Neural cell (in vitro differentiated cells): Measurements from ENCODE around the gene PRR5L. TPM values are rescaled to one million over a fixed set of nuclear protein-coding genes. Genes with fewer than 3 reads are reported as not detected.

Experiments
- H2AFZ ChIP-seq: fragments of 200-600, 300-800 bp; sonication (generic), shearing (Covaris generic); 2 replicates; pipeline ENCODE4 v1.6.0; 2014; ENCODE audit warnings: low read depth, mild to moderate bottlenecking, antibody characterized with exemption, low read length, moderate library complexity
- H3F3A ChIP-seq: fragments of 200-600 bp; shearing (Covaris generic); 2 replicates; pipeline ENCODE4 v1.6.1; 2016; ENCODE audit warnings: mild to moderate bottlenecking, moderate library complexity, mixed read lengths, antibody characterized with exemption, low read length; ENCODE audit not compliant: insufficient read depth, poor library complexity, severe bottlenecking
- H3K27ac ChIP-seq: fragments of 200-600, 300-800 bp; sonication (generic), shearing (Covaris generic); 2 replicates; pipeline ENCODE4 v1.5.1; 2014; ENCODE audit warnings: mild to moderate bottlenecking, low read length, moderate library complexity
- H3K27me3 ChIP-seq: fragments of 300-800, 200-600 bp; sonication (generic), shearing (Covaris generic); 2 replicates; pipeline ENCODE4 v1.6.0; 2014; ENCODE audit warnings: mild to moderate bottlenecking, low read depth, low read length, moderate library complexity; ENCODE audit not compliant: insufficient read depth
- H3K36me3 ChIP-seq: fragments of 300-800, 200-600 bp; sonication (generic), shearing (Covaris generic); 2 replicates; pipeline ENCODE4 v1.5.1; 2014; ENCODE audit warnings: mild to moderate bottlenecking, antibody characterized with exemption, low read length, moderate library complexity; ENCODE audit not compliant: insufficient read depth
- H3K4me2 ChIP-seq: fragments of 300-800, 200-600 bp; sonication (generic), shearing (Covaris generic); 2 replicates; pipeline ENCODE4 v1.6.0; 2014; ENCODE audit warnings: mild to moderate bottlenecking, low read length
- H3K4me3 ChIP-seq: fragments of 300-800, 200-600 bp; sonication (generic), shearing (Covaris generic); 2 replicates; pipeline ENCODE4 v1.5.1; 2014; ENCODE audit warnings: mild to moderate bottlenecking, low read length, moderate library complexity
- H3K79me2 ChIP-seq: fragments of 200-600 bp; shearing (Covaris generic); replicated peaks from 2 replicates; pipeline ENCODE4 v1.6.0; 2014; ENCODE audit warnings: mild to moderate bottlenecking, low read length, moderate library complexity; ENCODE audit not compliant: insufficient read depth
- H3K9ac ChIP-seq: fragments of 300-800, 200-600 bp; sonication (generic), shearing (Covaris generic); 2 replicates; pipeline ENCODE4 v1.6.1; 2016; ENCODE audit warnings: mild to moderate bottlenecking, low read length, mixed read lengths
- H3K9me2 ChIP-seq: fragments of 200-600 bp; shearing (Covaris generic); 2 replicates; pipeline ENCODE4 v1.6.1; 2016; ENCODE audit warnings: mild to moderate bottlenecking, low read length, mixed read lengths; ENCODE audit not compliant: insufficient read depth
- H3K9me3 ChIP-seq: fragments of 200-600, 300-800 bp; sonication (generic), shearing (Covaris generic); 2 replicates; pipeline ENCODE4 v1.6.1; 2016; ENCODE audit warnings: mild to moderate bottlenecking, mixed run types, low read length, moderate library complexity, mixed read lengths
- H4K20me1 ChIP-seq: fragments of 200-600 bp; shearing (Covaris generic); 2 replicates; pipeline ENCODE4 v1.6.1; 2016; ENCODE audit warnings: mild to moderate bottlenecking, mixed run types; ENCODE audit not compliant: insufficient read depth
- CTCF ChIP-seq: fragments of 450-650 bp; IDR thresholded peaks from 2 replicates; pipeline ENCODE4 v1.5.1; 2014; ENCODE audit warnings: antibody characterized with exemption, mild to moderate bottlenecking, moderate library complexity; ENCODE audit not compliant: poor library complexity, severe bottlenecking
- EP300 ChIP-seq: fragments of 450-650 bp; conservative IDR thresholded peaks from 2 replicates; pipeline ENCODE4 v1.6.1; 2014; ENCODE audit warnings: antibody characterized with exemption, mild to moderate bottlenecking, moderate library complexity; ENCODE audit not compliant: poor library complexity, severe bottlenecking
- EZH2 ChIP-seq: fragments of 200-600, 300-800 bp; shearing (Covaris generic), sonication (generic); IDR thresholded peaks from 2 replicates; pipeline ENCODE4 v1.6.1; 2014; ENCODE audit warnings: antibody characterized with exemption, low read length, borderline replicate concordance, mild to moderate bottlenecking; ENCODE audit not compliant: insufficient read depth, poor library complexity, severe bottlenecking
- MXI1 ChIP-seq: fragments of 450-650 bp; conservative IDR thresholded peaks from 2 replicates; pipeline ENCODE4 v1.6.1; 2014; ENCODE audit warnings: antibody characterized with exemption, mild to moderate bottlenecking; ENCODE audit not compliant: poor library complexity, severe bottlenecking
- POLR2AphosphoS5 ChIP-seq: IDR thresholded peaks from 2 replicates; pipeline ENCODE4 v1.6.1; 2012
- RAD21 ChIP-seq: fragments of 450-650 bp; conservative IDR thresholded peaks from 2 replicates; pipeline ENCODE4 v1.6.1; 2014; ENCODE audit warnings: antibody characterized with exemption, mild to moderate bottlenecking, moderate library complexity
- REST ChIP-seq: IDR thresholded peaks from 2 replicates; pipeline ENCODE4 v1.6.1; 2012; ENCODE audit warnings: borderline replicate concordance
- SMC3 ChIP-seq: fragments of 450-650 bp; conservative IDR thresholded peaks from 2 replicates; pipeline ENCODE4 v1.6.1; 2014; ENCODE audit warnings: antibody characterized with exemption, mild to moderate bottlenecking, moderate library complexity; ENCODE audit not compliant: poor library complexity
- TAF1 ChIP-seq: IDR thresholded peaks from 2 replicates; pipeline ENCODE4 v1.6.1; 2012; ENCODE audit warnings: low read depth
- polyA plus RNA-seq: library from polyadenylated mRNA; depleted of rRNA; stranded (reverse); fragments of >200 nt; gene quantifications from 2 replicates; pipeline ENCODE4 v1.2.3, GENCODE V29; 2014

The PRR5L gene
- polyA plus RNA-seq, 1 donor from 2014 or later = 0.22 TPM

- Histone ChIP-seq H3K9me2 (no peaks in the 10 kb centered on the region), H3K9ac (no peak overlapping the region), H3F3A (no peaks in the 10 kb centered on the region), H2AFZ (no peak overlapping the region), H3K4me2 (no peak overlapping the region), H3K27ac (no peak overlapping the region), H3K9me3 (no peaks in the 10 kb centered on the region), H3K4me3 (no peak overlapping the region), H3K27me3 (no peaks in the 10 kb centered on the region), H3K36me3 (no peaks in the 10 kb centered on the region), H3K79me2 (no peaks in the 10 kb centered on the region), H4K20me1 (no peaks in the 10 kb centered on the region)
- TF ChIP-seq REST = no peak
- TF ChIP-seq TAF1 = no peak
- no peak for TF ChIP-seq MXI1
- no peak for TF ChIP-seq SMC3
- TF ChIP-seq CTCF = no peak
- no peak for TF ChIP-seq RAD21
- TF ChIP-seq EZH2 = no peak
- TF ChIP-seq EP300 = no peak
- TF ChIP-seq POLR2AphosphoS5 = no peak
These were observed 103.7 kb downstream of the PRR5L start for GRCh38 chr11:36399745-36400144.

- Histone ChIP-seq H4K20me1 (no peaks in the 10 kb centered on the region), H3K9me3 (no peaks in the 10 kb centered on the region), H3K9ac (no peak overlapping the region), H3K4me2 (no peak overlapping the region), H3K27ac (no peak overlapping the region), H3K9me2 (no peaks in the 10 kb centered on the region), H3F3A (no peaks in the 10 kb centered on the region), H3K4me3 (no peak overlapping the region), H3K36me3 (no peaks in the 10 kb centered on the region), H3K27me3 (no peaks in the 10 kb centered on the region), H2AFZ (no peak overlapping the region), H3K79me2 (no peaks in the 10 kb centered on the region)
- no peak for TF ChIP-seq SMC3
- TF ChIP-seq EZH2 = no peak
- no peak for TF ChIP-seq MXI1
- TF ChIP-seq EP300 = no peak
- no peak for TF ChIP-seq TAF1
- no peak for TF ChIP-seq REST
- TF ChIP-seq POLR2AphosphoS5 = no peak
- TF ChIP-seq RAD21 = no peak
These were observed 104.8 kb downstream of the PRR5L start for GRCh38 chr11:36400766-36401455.
